Fibroblast of the aortic adventitia (primary cell): ENCODE data around the gene WDR7. TPM values are rescaled to one million over a fixed set of nuclear protein-coding genes. Genes with fewer than 3 reads are reported as not detected.

Source experiments
- DNase-seq: peaks from one replicate; pipeline ENCODE4 v3.0.0-alpha.2; 2010; ENCODE audit warnings: low read depth
- H3K4me3 ChIP-seq: 2 replicates; pipeline ENCODE4 v1.5.1; 2011; ENCODE audit warnings: low read depth, mild to moderate bottlenecking, control low read depth, low read length, moderate library complexity
- total RNA-seq: library from RNA; depleted of rRNA; stranded (reverse); fragments of >200 nt; gene quantifications from 2 replicates; pipeline ENCODE4 v1.2.3, GENCODE V29; 2012; ENCODE audit warnings: low replicate concordance
- TF ChIP-seq, protein P1 (sequence below): IDR thresholded peaks from 2 replicates; pipeline ENCODE4 v1.5.1; 2011; ENCODE audit warnings: mild to moderate bottlenecking, low read length, control low read depth, inconsistent platforms; ENCODE audit not compliant: insufficient read depth

WDR7 gene
- total RNA-seq, 1 donor: 24.0 TPM

DNA sequence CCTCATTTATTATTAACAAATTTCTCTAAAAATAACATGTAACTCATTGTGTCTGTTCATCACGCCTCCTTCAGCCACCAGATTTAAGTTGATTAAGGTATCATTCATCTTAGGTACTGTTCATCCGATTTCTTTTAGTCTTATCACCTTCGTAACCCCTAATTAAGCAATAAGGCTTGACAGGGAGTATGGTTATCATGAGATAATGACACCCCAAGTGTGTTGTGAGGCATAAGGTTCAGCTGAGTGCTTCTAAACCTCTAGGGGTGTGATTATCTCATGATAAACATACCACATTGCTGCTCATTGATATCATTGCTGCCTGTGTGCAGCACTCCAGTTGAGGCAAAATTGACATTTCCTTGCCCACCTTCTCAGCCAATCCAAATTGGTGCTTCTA is 336.9 kb downstream of the WDR7 start:
- DNase-seq: no peak
- H3K4me3 ChIP-seq: no peak overlapping the region
- TF ChIP-seq, protein P1, sequence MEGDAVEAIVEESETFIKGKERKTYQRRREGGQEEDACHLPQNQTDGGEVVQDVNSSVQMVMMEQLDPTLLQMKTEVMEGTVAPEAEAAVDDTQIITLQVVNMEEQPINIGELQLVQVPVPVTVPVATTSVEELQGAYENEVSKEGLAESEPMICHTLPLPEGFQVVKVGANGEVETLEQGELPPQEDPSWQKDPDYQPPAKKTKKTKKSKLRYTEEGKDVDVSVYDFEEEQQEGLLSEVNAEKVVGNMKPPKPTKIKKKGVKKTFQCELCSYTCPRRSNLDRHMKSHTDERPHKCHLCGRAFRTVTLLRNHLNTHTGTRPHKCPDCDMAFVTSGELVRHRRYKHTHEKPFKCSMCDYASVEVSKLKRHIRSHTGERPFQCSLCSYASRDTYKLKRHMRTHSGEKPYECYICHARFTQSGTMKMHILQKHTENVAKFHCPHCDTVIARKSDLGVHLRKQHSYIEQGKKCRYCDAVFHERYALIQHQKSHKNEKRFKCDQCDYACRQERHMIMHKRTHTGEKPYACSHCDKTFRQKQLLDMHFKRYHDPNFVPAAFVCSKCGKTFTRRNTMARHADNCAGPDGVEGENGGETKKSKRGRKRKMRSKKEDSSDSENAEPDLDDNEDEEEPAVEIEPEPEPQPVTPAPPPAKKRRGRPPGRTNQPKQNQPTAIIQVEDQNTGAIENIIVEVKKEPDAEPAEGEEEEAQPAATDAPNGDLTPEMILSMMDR: no peak

DNA sequence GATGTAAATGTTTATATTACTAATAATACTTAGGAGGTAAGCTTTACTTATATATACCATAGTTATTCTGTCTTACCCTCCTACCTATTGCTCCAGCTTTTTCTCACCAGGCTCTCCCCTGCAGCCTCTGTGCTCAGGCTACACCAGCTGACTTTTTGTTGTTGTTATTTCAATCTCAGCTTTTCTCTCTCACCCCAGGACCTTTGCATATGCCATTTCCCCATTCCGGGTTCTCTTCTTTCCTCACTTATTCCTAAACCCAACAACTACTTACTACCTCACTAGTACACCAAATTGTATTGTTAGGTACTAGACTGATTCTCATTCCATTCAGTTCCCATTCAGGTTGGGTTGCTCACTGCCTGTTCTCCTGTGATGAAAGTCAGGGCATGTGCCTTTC is 339.5 kb downstream of the WDR7 start:
- H3K4me3 ChIP-seq: no peak overlapping the region
- DNase-seq: no peak
- TF ChIP-seq, protein P1: no peak

DNA sequence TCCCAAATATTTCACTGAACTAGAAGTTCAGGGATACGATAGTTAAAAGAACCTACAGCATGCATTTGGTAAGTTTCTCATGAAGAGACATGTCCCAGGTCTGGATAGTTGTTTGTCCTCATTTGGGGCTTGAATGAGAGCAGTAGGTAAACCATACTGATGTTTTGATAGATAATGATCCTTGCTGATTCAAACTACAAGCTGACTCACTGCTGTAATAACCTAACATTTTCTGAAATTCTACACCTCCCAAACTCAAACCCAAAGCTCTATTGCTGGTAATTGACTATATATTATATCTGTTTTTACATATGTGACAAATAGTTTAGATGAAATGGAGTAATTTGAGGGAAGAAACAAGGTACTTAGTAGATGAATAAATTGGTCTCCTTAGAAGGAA is 341.6 kb downstream of the WDR7 start:
- TF ChIP-seq, protein P1: no peak
- no peak for DNase-seq
- no peak overlapping the region for H3K4me3 ChIP-seq

DNA sequence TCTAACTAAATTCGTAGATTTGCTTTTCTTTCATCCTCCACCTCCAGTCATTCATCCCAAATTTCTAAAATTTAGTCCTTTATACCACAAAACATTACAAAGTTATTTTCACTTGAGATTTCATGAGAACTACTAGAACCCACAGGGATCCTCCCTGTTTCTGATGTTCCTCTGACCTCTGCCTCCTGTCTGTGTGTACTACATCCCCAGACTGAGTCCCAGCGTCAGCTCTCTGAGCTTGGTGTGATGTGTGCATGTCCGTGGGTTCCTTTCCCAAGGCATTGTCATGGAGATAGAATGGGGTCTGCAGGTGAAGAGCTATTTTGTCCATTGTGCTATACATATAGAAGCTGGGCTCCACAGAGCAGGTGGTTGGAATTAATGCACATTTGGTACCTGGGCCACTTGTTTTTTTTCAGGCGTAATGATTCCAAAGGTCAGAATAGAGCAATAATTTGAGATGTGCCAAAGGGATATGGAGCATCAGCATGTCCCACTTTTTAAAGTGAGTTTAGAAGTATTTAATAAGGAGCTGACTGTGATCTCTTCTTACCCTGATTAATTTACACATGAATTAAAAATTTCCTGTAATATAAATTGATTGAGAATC is 344.5 kb downstream of the WDR7 start:
- no peak for DNase-seq
- no peak overlapping the region for H3K4me3 ChIP-seq
- TF ChIP-seq, protein P1: no peak

DNA sequence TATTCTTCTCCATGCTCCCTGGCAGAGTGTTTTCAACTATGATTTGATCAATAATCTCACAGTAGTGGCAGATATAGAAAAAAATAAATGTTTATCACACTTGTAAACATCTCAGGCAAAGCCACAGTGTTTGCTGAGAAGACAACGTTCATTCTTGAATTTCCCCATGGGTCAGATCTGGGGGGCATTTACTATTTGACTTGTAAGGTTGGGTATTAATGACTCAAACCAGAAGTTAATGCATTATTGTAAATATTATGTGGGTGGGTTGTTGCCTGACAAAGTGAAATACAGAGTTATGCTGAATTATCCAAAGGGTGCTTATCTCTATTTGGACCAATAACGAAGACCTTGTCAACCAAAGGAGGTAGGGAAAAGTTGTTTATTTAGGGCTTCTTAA is 346.0 kb downstream of the WDR7 start:
- TF ChIP-seq, protein P1: no peak
- no peak overlapping the region for H3K4me3 ChIP-seq
- DNase-seq: no peak

DNA sequence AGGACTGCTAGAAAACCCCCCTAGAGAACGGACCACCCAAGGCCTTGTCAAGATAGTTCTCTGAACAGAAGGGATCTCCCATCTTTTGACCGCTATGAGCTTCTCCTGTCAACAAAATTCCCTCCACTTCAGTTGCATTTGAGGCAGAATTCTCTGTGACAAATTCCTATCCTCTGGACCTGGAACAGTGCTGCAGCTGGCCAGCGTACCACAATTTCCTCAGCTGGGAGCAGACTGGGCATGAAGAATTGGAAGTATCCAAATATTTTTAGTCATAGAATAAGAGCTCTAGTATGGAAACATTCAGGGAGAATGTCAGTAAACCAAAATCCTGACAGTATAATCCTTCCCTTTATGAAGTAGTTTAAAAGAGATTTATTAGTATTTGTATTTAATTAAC is 348.7 kb downstream of the WDR7 start:
- no peak overlapping the region for H3K4me3 ChIP-seq
- no peak for DNase-seq
- TF ChIP-seq, protein P1: no peak

DNA sequence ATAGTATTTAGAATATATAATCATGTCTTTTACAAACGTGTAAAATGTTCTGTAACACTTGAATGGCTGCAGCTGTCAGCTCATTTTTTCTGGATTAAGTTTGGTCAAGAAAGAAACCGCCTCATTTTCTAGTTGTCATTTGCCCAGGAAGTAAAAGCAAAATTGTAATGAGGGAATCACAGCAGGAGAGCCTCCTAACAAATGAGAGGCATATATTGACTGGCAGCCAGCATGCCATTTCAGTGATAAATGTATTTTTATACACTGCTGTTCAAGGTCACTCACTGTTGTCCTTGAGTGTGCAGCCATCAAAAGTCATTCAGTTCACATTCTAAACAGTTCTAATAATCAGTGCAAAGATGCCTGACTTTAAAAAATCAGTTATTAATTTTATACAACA is 351.5 kb downstream of the WDR7 start:
- DNase-seq: no peak
- H3K4me3 ChIP-seq: no peak overlapping the region
- TF ChIP-seq, protein P1: no peak
